ENCODE results near the gene UBAC2. TPM values are rescaled to one million over a fixed set of nuclear protein-coding genes. Genes with fewer than 3 reads are reported as not detected.

UBAC2 gene
- total and polyA plus RNA-seq, 11 donors: 32.6 to 66.9 (median 48.5) TPM

DNA sequence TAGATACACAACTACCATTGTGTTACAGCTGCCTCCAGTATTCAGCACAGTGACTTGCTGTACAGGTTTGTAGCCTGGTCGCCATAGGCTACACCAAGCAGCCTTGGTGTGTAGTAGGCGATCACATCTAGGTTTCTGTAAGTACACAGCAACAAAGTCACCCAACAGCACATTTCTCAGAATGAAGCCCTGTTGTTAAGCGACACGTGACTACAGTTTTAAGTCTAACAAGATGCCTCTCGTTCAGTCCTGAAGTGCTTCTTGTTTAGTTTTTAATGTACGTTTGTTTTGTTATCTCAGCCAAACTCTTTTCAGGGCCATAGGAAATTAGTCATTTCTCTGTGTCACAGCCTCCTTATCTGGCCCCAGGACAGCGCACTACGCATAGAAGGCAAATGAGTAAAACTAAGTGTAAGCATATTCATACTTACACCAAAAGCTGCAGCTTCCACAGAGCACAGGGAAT is 156.5 kb downstream of the UBAC2 start:
- H3K36me3 ChIP-seq: peaks cover 0 to 65% (median 22%) of the 10 kb centered on the region in 9 donors
- WGBS, 4 donors: 79 to 82% (median 80%) methylated on average over 8 of the region's 8 CpGs
- H3K4me1 ChIP-seq: peaks cover 0 to 55% (median 6%) of the 10 kb centered on the region in 12 donors

DNA sequence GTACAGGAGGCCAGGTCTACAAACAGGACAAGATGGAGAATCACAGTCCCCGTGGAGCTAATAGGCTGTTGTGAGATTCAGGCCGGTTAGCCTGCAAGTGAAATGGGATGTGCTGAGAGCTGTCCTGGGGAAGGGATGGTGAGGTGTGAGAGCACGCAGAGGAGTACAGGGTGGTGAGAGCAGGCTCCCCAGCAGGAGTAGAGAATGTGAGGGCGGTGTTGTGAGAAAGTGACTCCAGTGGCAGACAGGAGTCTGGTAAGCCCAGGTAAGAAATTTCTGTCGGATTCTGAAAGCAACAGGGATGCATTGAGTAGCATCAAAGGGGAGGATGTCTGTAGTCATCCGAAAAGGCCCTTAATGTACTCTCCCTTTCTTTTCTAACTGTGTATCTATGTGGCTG is 157.3 kb downstream of the UBAC2 start:
- H3K4me3 ChIP-seq: no peak overlapping the region
- H3K27ac ChIP-seq: peak overlapping the region in 1 of 12 donors; percentile 92
- DNase-seq (no peak), ATAC-seq (no peak)
- no peaks in the 10 kb centered on the region for H3K27me3 ChIP-seq
- H3K4me1 ChIP-seq: peaks cover 0 to 51% (median 6%) of the 10 kb centered on the region in 12 donors
- H3K36me3 ChIP-seq: peaks cover 0 to 61% (median 19%) of the 10 kb centered on the region in 9 donors
- WGBS, 4 donors: 91 to 94% (median 91%) methylated on average over 6 of the region's 6 CpGs
- no peaks in the 10 kb centered on the region for H3K9me3 ChIP-seq
- TF ChIP-seq, protein P1, sequence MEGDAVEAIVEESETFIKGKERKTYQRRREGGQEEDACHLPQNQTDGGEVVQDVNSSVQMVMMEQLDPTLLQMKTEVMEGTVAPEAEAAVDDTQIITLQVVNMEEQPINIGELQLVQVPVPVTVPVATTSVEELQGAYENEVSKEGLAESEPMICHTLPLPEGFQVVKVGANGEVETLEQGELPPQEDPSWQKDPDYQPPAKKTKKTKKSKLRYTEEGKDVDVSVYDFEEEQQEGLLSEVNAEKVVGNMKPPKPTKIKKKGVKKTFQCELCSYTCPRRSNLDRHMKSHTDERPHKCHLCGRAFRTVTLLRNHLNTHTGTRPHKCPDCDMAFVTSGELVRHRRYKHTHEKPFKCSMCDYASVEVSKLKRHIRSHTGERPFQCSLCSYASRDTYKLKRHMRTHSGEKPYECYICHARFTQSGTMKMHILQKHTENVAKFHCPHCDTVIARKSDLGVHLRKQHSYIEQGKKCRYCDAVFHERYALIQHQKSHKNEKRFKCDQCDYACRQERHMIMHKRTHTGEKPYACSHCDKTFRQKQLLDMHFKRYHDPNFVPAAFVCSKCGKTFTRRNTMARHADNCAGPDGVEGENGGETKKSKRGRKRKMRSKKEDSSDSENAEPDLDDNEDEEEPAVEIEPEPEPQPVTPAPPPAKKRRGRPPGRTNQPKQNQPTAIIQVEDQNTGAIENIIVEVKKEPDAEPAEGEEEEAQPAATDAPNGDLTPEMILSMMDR (IDR thresholded peaks at IDR 0.05): no peak
- TF ChIP-seq POLR2A (IDR thresholded peaks at IDR 0.05): no peak
- intact Hi-C loops (cut with DNase I): no loop called here

More for the DNA sequence above, 156.5 kb downstream of the UBAC2 start:
- H3K27me3 ChIP-seq: no peaks in the 10 kb centered on the region
- TF ChIP-seq POLR2A (IDR thresholded peaks at IDR 0.05): no peak
- TF ChIP-seq, protein P1 (IDR thresholded peaks at IDR 0.05): no peak
- intact Hi-C loops (cut with DNase I): no loop called here
- peak in 2 of 4 donors; percentile 33 to 41 for ATAC-seq
- H3K4me3 ChIP-seq: no peak overlapping the region
- H3K9me3 ChIP-seq: no peaks in the 10 kb centered on the region
- H3K27ac ChIP-seq: peak overlapping the region in 7 of 12 donors; percentile 1 to 92 (median 59)
- DNase-seq: no peak

DNA sequence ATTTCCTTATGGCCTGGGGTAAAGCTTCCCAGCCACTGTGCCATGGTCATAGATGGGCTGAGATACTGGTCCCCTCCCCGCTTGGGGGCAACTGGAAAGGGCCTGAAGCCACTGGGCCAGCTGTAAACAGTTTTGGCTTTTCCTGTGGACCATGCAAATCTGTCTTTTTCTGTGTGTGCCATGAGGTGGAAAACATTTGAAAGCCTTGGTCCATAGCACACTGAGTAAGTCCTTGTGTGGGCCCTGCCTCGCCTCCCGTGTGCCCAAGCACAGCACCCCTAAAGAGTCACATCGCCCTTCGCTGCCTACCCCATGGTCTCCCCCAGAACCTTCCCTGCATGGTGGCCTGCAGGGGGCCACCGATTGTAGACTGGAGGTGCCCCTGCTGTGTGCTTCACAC is 158.9 kb downstream of the UBAC2 start:
- H3K9me3 ChIP-seq: no peaks in the 10 kb centered on the region
- ATAC-seq (no peak), DNase-seq (no peak)
- H3K27ac ChIP-seq: peak overlapping the region in 1 of 12 donors; percentile 63
- TF ChIP-seq, protein P1 (IDR thresholded peaks at IDR 0.05): no peak
- TF ChIP-seq POLR2A (IDR thresholded peaks at IDR 0.05): no peak
- H3K4me3 ChIP-seq: no peak overlapping the region
- intact Hi-C loops (cut with DNase I): no loop called here
- peaks cover 0 to 54% (median 15%) of the 10 kb centered on the region in 9 donors for H3K36me3 ChIP-seq
- H3K4me1 ChIP-seq: peaks cover 0 to 49% (median 6%) of the 10 kb centered on the region in 12 donors
- no peaks in the 10 kb centered on the region for H3K27me3 ChIP-seq
- WGBS, 4 donors: 81 to 87% (median 86%) methylated on average over 6 of the region's 6 CpGs

DNA sequence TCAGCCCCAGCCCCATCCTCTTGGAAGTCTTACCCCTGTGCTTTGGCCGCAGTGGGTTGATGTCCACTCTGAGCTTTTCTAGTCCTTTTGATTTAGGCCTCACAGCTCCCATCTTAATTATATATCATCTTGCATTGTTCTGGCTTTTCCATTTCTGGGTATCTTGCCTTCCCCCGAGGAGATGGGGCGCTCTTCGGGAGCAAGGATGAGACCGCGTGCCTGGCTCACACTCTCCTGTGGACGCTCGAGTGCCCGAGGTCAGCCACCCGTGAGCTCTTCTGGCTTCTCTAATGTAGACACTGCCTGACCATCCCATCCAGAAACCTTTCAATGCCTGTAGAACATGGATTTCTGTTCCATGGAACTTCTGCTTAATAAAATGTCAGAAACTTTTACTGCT is 160.0 kb downstream of the UBAC2 start:
- no peaks in the 10 kb centered on the region for H3K9me3 ChIP-seq
- H3K36me3 ChIP-seq: peaks cover 0 to 46% (median 7%) of the 10 kb centered on the region in 9 donors
- TF ChIP-seq, protein P1 (IDR thresholded peaks at IDR 0.05): no peak
- TF ChIP-seq POLR2A (IDR thresholded peaks at IDR 0.05): no peak
- ATAC-seq (no peak), DNase-seq (no peak)
- H3K27me3 ChIP-seq: no peaks in the 10 kb centered on the region
- WGBS, 4 donors: 96 to 97% (median 97%) methylated on average over 10 of the region's 10 CpGs
- H3K27ac ChIP-seq: peak overlapping the region in 1 of 12 donors; percentile 63
- intact Hi-C loops (cut with DNase I): loop anchor here in 1 of 10 donors (10.0 kb wide), 1 partner anchor 86 kb away; no protein-coding TSS in a partner anchor
- peaks cover 0 to 37% (median 6%) of the 10 kb centered on the region in 12 donors for H3K4me1 ChIP-seq
- no peak overlapping the region for H3K4me3 ChIP-seq

All from heart left ventricle (tissue), 16 donors.